GM12891 (cell line): ENCODE results near the gene PDE10A.

ENCODE experiments used
- POLR2A ChIP-seq: IDR thresholded peaks from 2 replicates; pipeline ENCODE4 v1.6.1; 2011; ENCODE audit warnings: low read depth, low read length, control low read depth
- POLR2AphosphoS5 ChIP-seq: IDR thresholded peaks from 2 replicates; pipeline ENCODE4 v1.6.1; 2011; ENCODE audit warnings: low read depth, low read length, control low read depth
- POU2F2 ChIP-seq: IDR thresholded peaks from 2 replicates; pipeline ENCODE4 v1.6.1; 2011; ENCODE audit warnings: low read depth, mild to moderate bottlenecking, control low read depth, low read length, moderate library complexity
- SPI1 ChIP-seq: IDR thresholded peaks from 2 replicates; pipeline ENCODE4 v1.6.1; 2011; ENCODE audit warnings: low read depth, low read length, control low read depth
- TAF1 ChIP-seq: IDR thresholded peaks from 2 replicates; pipeline ENCODE4 v1.6.1; 2011; ENCODE audit warnings: low read depth, low read length, control low read depth

- TF ChIP-seq TAF1 = no peak
- TF ChIP-seq POLR2A = no peak
- no peak for TF ChIP-seq POLR2AphosphoS5
- TF ChIP-seq POU2F2 = no peak
- TF ChIP-seq SPI1 = no peak
These were observed 13.6 kb downstream of the PDE10A start for GRCh38 chr6:165649166-165650137.
